Keratinocyte (primary cell): Measurements from ENCODE around the gene MAGEA9B. TPM values are rescaled to one million over a fixed set of nuclear protein-coding genes. Genes with fewer than 3 reads are reported as not detected.

Source experiments
- DNase-seq: peaks from one replicate; pipeline ENCODE4 v3.0.0-alpha.2; 2011; ENCODE audit warnings: low read depth, missing footprints, low spot score
- FAIRE-seq: peaks from 2 replicates; lab custom pipeline; 2011; peaks lifted over from hg19 to GRCh38; lab: Jason Lieb, UNC
- H2AFZ ChIP-seq: 2 replicates; pipeline ENCODE4 v1.6.0; 2012; ENCODE audit warnings: low read length, control low read depth, inconsistent platforms; ENCODE audit not compliant: control insufficient read depth
- H3K27ac ChIP-seq: 2 replicates; pipeline ENCODE4 v1.5.1; 2011; ENCODE audit warnings: low read length; ENCODE audit not compliant: control insufficient read depth, insufficient read depth
- H3K27me3 ChIP-seq: 3 replicates; pipeline ENCODE4 v1.6.0; 2011; ENCODE audit warnings: low read length; ENCODE audit not compliant: control insufficient read depth, insufficient read depth; ENCODE audit errors: extremely low read depth
- H3K36me3 ChIP-seq, 2 experiments: 2 replicates in 1 of 2; 3 replicates in 1 of 2; pipeline ENCODE4 v1.5.1; 2011; ENCODE audit warnings: low read length in 2 of 2, mild to moderate bottlenecking in 1 of 2; ENCODE audit not compliant: control insufficient read depth in 2 of 2, insufficient read depth in 2 of 2; ENCODE audit errors: extremely low read depth in 1 of 2
- H3K4me1 ChIP-seq: 3 replicates; pipeline ENCODE4 v1.5.1; 2011; ENCODE audit warnings: low read length; ENCODE audit not compliant: control insufficient read depth, insufficient read depth; ENCODE audit errors: extremely low read depth
- H3K4me2 ChIP-seq: 3 replicates; pipeline ENCODE4 v1.6.0; 2011; ENCODE audit warnings: low read depth, low read length; ENCODE audit not compliant: control insufficient read depth, insufficient read depth; ENCODE audit errors: extremely low read depth
- H3K4me3 ChIP-seq, 3 experiments: fragments of 200-600 bp in 1 of 3; sonication (generic) in 1 of 3; 2 replicates in 2 of 3; 3 replicates in 1 of 3; pipeline ENCODE4 v1.5.1; 2011 to 2016; ENCODE audit warnings: low read length in 3 of 3, mild to moderate bottlenecking in 3 of 3, control low read depth in 2 of 3, inconsistent platforms in 1 of 3, low read depth in 1 of 3, mixed read lengths in 1 of 3, mixed run types in 1 of 3, moderate library complexity in 1 of 3; ENCODE audit not compliant: control insufficient read depth in 2 of 3, insufficient read depth in 2 of 3; ENCODE audit errors: extremely low read depth in 1 of 3
- H3K79me2 ChIP-seq: 2 replicates; pipeline ENCODE4 v1.6.0; 2012; ENCODE audit warnings: low read length; ENCODE audit not compliant: control insufficient read depth, insufficient read depth
- H3K9ac ChIP-seq: 3 replicates; pipeline ENCODE4 v1.6.0; 2011; ENCODE audit warnings: low read length; ENCODE audit not compliant: control insufficient read depth, insufficient read depth; ENCODE audit errors: extremely low read depth
- H3K9me1 ChIP-seq: 3 replicates; pipeline ENCODE4 v1.6.0; 2011; ENCODE audit warnings: low read length; ENCODE audit not compliant: control insufficient read depth, insufficient read depth; ENCODE audit errors: extremely low read depth
- H3K9me3 ChIP-seq: 2 replicates; pipeline ENCODE4 v1.5.1; 2012; ENCODE audit warnings: low read depth, low read length; ENCODE audit not compliant: control insufficient read depth
- H4K20me1 ChIP-seq: 3 replicates; pipeline ENCODE4 v1.6.0; 2011; ENCODE audit warnings: low read length; ENCODE audit not compliant: control insufficient read depth, insufficient read depth; ENCODE audit errors: extremely low read depth
- EZH2 ChIP-seq: IDR thresholded peaks from one replicate; pipeline ENCODE4 v1.6.1; 2012; ENCODE audit warnings: inconsistent platforms, mild to moderate bottlenecking, low read length, moderate library complexity
- dilution Hi-C: fragments of 300-500 bp; cut with MboI; formaldehyde crosslinking; loops from one replicate; pipeline ENCODE4 v1.7.0; 2020; ENCODE audit warnings: low sequenced_read_pairs; ENCODE audit not compliant: extremely low pct_ligation_motif_present
- polyA plus RNA-seq, 5 experiments: library from polyadenylated mRNA; depleted of rRNA in 3 of 5; stranded (reverse) in 3 of 5; stranded (forward) in 1 of 5; unstranded in 1 of 5; fragments of >200 nt; gene quantifications; 1 replicate in 1 of 5; 2 replicates in 3 of 5; 3 replicates in 1 of 5; pipeline versions ENCODE4 v1.2.1 to v1.2.3, GENCODE V29; 2011 to 2012; ENCODE audit warnings: missing spikeins in 2 of 5, low read depth in 1 of 5, low replicate concordance in 1 of 5
- TF ChIP-seq, protein P1 (sequence below), 3 experiments: IDR thresholded peaks in 1 of 3; conservative IDR thresholded peaks in 1 of 3; optimal IDR thresholded peaks in 1 of 3; 2 replicates in 2 of 3; 3 replicates in 1 of 3; pipeline versions ENCODE3 to v1.5.1; 2011; ENCODE audit warnings: low read length in 3 of 3, mild to moderate bottlenecking in 3 of 3, moderate library complexity in 2 of 3, control low read depth in 1 of 3, inconsistent platforms in 1 of 3; ENCODE audit not compliant: insufficient read depth in 2 of 3; ENCODE audit errors: extremely low read depth in 1 of 3

Gene MAGEA9B
- polyA plus RNA-seq, 1 donor (not counting 4 experiments of a cell fraction or from before 2014, with no cell fraction given): not detected

DNA sequence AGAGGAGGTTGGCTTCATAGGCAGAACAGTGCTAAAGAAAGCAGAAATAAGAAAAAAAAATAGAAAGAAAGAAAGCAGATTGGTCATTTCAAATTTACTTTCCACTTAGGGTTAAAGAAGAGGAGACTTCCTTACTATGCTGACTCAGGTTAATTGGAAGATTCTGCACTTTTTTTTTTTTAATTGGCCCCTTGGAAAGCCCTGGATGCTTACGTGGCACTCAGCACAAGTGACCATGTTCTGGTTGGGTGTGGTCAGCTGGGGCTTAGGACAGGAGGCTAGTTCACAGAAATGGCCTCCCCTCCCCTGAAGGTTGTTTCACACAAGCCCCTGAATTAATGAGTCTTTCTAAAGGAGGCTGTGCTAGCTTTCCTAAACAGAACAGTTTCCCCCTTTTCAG is 14.5 kb downstream of the MAGEA9B start:
- Histone ChIP-seq H3K4me2 (no peak overlapping the region), H3K9me1 (no peaks in the 10 kb centered on the region), H3K9me3 (no peaks in the 10 kb centered on the region), H4K20me1 (no peaks in the 10 kb centered on the region), H3K9ac (no peak overlapping the region), H2AFZ (no peak overlapping the region), H3K27me3 (no peaks in the 10 kb centered on the region), H3K36me3 (no peaks in the 10 kb centered on the region), H3K4me1 (no peaks in the 10 kb centered on the region), H3K27ac (no peak overlapping the region), H3K4me3 (no peak overlapping the region), H3K79me2 (no peaks in the 10 kb centered on the region)
- TF ChIP-seq, protein P1, sequence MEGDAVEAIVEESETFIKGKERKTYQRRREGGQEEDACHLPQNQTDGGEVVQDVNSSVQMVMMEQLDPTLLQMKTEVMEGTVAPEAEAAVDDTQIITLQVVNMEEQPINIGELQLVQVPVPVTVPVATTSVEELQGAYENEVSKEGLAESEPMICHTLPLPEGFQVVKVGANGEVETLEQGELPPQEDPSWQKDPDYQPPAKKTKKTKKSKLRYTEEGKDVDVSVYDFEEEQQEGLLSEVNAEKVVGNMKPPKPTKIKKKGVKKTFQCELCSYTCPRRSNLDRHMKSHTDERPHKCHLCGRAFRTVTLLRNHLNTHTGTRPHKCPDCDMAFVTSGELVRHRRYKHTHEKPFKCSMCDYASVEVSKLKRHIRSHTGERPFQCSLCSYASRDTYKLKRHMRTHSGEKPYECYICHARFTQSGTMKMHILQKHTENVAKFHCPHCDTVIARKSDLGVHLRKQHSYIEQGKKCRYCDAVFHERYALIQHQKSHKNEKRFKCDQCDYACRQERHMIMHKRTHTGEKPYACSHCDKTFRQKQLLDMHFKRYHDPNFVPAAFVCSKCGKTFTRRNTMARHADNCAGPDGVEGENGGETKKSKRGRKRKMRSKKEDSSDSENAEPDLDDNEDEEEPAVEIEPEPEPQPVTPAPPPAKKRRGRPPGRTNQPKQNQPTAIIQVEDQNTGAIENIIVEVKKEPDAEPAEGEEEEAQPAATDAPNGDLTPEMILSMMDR (optimal IDR thresholded peaks at IDR 0.05 in 1 of 3, IDR thresholded peaks at IDR 0.05 in 1 of 3, conservative IDR thresholded peaks at IDR 0.05 in 1 of 3; ENCODE audit: extremely low read depth in 1 of 3, insufficient read depth in 2 of 3, low read length in 3 of 3): no peak
- TF ChIP-seq EZH2: no peak
- no peak for DNase-seq
- FAIRE-seq: no peak
- dilution Hi-C loops: no loop called here

DNA sequence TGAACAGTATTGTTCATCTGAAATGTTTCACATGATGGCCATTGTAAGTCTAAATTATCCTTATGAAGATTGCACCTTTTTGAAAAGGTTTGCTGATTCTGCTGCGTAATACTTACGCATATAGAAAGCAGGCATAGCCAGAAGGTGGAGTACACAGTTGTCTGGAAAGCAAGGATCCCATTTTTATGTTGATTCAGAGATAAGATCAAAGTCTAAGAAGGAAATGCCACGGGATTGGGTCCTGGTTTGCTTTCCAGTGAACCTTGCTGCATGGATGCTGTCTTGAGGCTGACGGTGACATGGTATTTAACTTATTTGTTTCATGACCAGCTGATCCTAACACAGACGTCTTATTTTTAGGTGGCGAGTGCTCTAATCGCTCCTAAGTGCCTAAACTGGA is 15.5 kb downstream of the MAGEA9B start:
- no peak for TF ChIP-seq EZH2
- TF ChIP-seq, protein P1 (optimal IDR thresholded peaks at IDR 0.05 in 1 of 3, IDR thresholded peaks at IDR 0.05 in 1 of 3, conservative IDR thresholded peaks at IDR 0.05 in 1 of 3; ENCODE audit: extremely low read depth in 1 of 3, insufficient read depth in 2 of 3, low read length in 3 of 3): no peak
- dilution Hi-C loops: no loop called here
- Histone ChIP-seq H3K79me2 (no peaks in the 10 kb centered on the region), H4K20me1 (no peaks in the 10 kb centered on the region), H3K4me2 (no peak overlapping the region), H2AFZ (no peak overlapping the region), H3K27ac (no peak overlapping the region), H3K4me3 (no peak overlapping the region), H3K9ac (no peak overlapping the region), H3K4me1 (no peaks in the 10 kb centered on the region), H3K9me3 (no peaks in the 10 kb centered on the region), H3K9me1 (no peaks in the 10 kb centered on the region), H3K27me3 (no peaks in the 10 kb centered on the region), H3K36me3 (no peaks in the 10 kb centered on the region)
- FAIRE-seq (no peak), DNase-seq (no peak)
